Trophoblast cell (in vitro differentiated cells and primary cell): Measurements from ENCODE around the gene ASB4.

Source experiments
- DNase-seq, 2 donors: peaks; one replicate each; pipeline ENCODE4 v3.0.0-alpha.2; 2016
- H2AFZ ChIP-seq: 2 replicates; pipeline ENCODE4 v1.6.1; 2013; ENCODE audit warnings: low read length, moderate library complexity, mild to moderate bottlenecking; ENCODE audit not compliant: insufficient read depth, poor library complexity
- H2AK5ac ChIP-seq: 2 replicates; pipeline ENCODE4 v1.6.1; 2013; ENCODE audit warnings: mild to moderate bottlenecking, low read length
- H2BK120ac ChIP-seq: 2 replicates; pipeline ENCODE4 v1.6.1; 2013; ENCODE audit warnings: low read length, mild to moderate bottlenecking, moderate library complexity; ENCODE audit not compliant: insufficient read depth, poor library complexity
- H2BK12ac ChIP-seq: 2 replicates; pipeline ENCODE4 v1.6.1; 2013; ENCODE audit warnings: mild to moderate bottlenecking, low read length, moderate library complexity
- H2BK5ac ChIP-seq: 2 replicates; pipeline ENCODE4 v1.6.1; 2013; ENCODE audit warnings: low read length, low read depth, moderate library complexity, mild to moderate bottlenecking; ENCODE audit not compliant: poor library complexity
- H3K14ac ChIP-seq: 2 replicates; pipeline ENCODE4 v1.6.1; 2013; ENCODE audit warnings: mild to moderate bottlenecking, low read length
- H3K18ac ChIP-seq: 2 replicates; pipeline ENCODE4 v1.6.1; 2013; ENCODE audit warnings: mild to moderate bottlenecking, low read length
- H3K23ac ChIP-seq: 2 replicates; pipeline ENCODE4 v1.6.1; 2013; ENCODE audit warnings: low read length
- H3K27ac ChIP-seq: 2 replicates; pipeline ENCODE4 v1.5.1; 2013; ENCODE audit warnings: low read depth, mild to moderate bottlenecking, inconsistent platforms, low read length, moderate library complexity
- H3K27me3 ChIP-seq: 2 replicates; pipeline ENCODE4 v1.6.1; 2013; ENCODE audit warnings: inconsistent platforms, mild to moderate bottlenecking, low read length, moderate library complexity; ENCODE audit not compliant: insufficient read depth
- H3K36me3 ChIP-seq, 2 experiments: 1 replicate in 1 of 2; 2 replicates in 1 of 2; pipeline ENCODE4 v1.6.1; 2013; ENCODE audit warnings: low read length in 2 of 2, mild to moderate bottlenecking in 2 of 2, moderate library complexity in 1 of 2; ENCODE audit not compliant: insufficient read depth in 2 of 2, control insufficient read depth in 1 of 2
- H3K4ac ChIP-seq: 2 replicates; pipeline ENCODE4 v1.6.1; 2013; ENCODE audit warnings: low read depth, mild to moderate bottlenecking, low read length, moderate library complexity
- H3K4me1 ChIP-seq, 2 experiments: 1 replicate in 1 of 2; 2 replicates in 1 of 2; pipeline ENCODE4 v1.6.1; 2013; ENCODE audit warnings: low read length in 2 of 2, mild to moderate bottlenecking in 2 of 2, moderate library complexity in 1 of 2; ENCODE audit not compliant: insufficient read depth in 2 of 2, control insufficient read depth in 1 of 2
- H3K4me2 ChIP-seq: 2 replicates; pipeline ENCODE4 v1.6.1; 2013; ENCODE audit warnings: inconsistent platforms, mild to moderate bottlenecking, low read length, moderate library complexity
- H3K4me3 ChIP-seq: 2 replicates; pipeline ENCODE4 v1.5.1; 2013; ENCODE audit warnings: mild to moderate bottlenecking, low read depth, low read length, inconsistent platforms
- H3K79me1 ChIP-seq: one replicate; pipeline ENCODE4 v1.6.1; 2013; ENCODE audit warnings: low read length
- H3K79me2 ChIP-seq: 2 replicates; pipeline ENCODE4 v1.6.1; 2013; ENCODE audit warnings: low read length, mild to moderate bottlenecking; ENCODE audit not compliant: control insufficient read depth, insufficient read depth, poor library complexity
- H3K9ac ChIP-seq: 2 replicates; pipeline ENCODE4 v1.6.1; 2013; ENCODE audit warnings: mild to moderate bottlenecking, low read length
- H3K9me3 ChIP-seq: 2 replicates; pipeline ENCODE4 v1.6.1; 2013; ENCODE audit warnings: low read depth, mild to moderate bottlenecking, control low read depth, inconsistent platforms, low read length; ENCODE audit not compliant: insufficient read depth
- H4K12ac ChIP-seq: 2 replicates; pipeline ENCODE4 v1.6.1; 2013; ENCODE audit warnings: low read depth, mild to moderate bottlenecking, low read length, moderate library complexity
- H4K8ac ChIP-seq: 2 replicates; pipeline ENCODE4 v1.6.1; 2013; ENCODE audit warnings: low read depth, mild to moderate bottlenecking, low read length, moderate library complexity
- H4K91ac ChIP-seq: one replicate; pipeline ENCODE4 v1.6.1; 2013; ENCODE audit warnings: low read depth, mild to moderate bottlenecking, low read length, moderate library complexity
- WGBS: extraction: QIAGEN DNeasy Blood & Tissue Kit; methylation state at CpG from one replicate; pipeline ENCODE4 v1.1.7; 2013; ENCODE audit warnings: missing lambda C conversion rate; ENCODE audit not compliant: insufficient read length, insufficient coverage; ENCODE audit errors: extremely low coverage; 5-methylcytosine and 5-hydroxymethylcytosine counted together

ASB4 gene

GRCh38 chr7:95586951-95587301 lies 101.2 kb downstream of the ASB4 start:
- Histone ChIP-seq H3K36me3 (no peaks in the 10 kb centered on the region), H2AK5ac (no peak overlapping the region), H2BK12ac (no peak overlapping the region), H2AFZ (no peak overlapping the region), H4K8ac (no peak overlapping the region), H3K4ac (no peak overlapping the region), H4K91ac (no peak overlapping the region), H2BK120ac (no peak overlapping the region), H3K9ac (no peak overlapping the region), H2BK5ac (no peak overlapping the region), H3K4me1 (no peaks in the 10 kb centered on the region), H4K12ac (no peak overlapping the region), H3K79me2 (no peaks in the 10 kb centered on the region), H3K4me3 (no peak overlapping the region), H3K18ac (no peak overlapping the region), H3K14ac (no peak overlapping the region), H3K4me2 (no peak overlapping the region), H3K79me1 (no peaks in the 10 kb centered on the region), H3K9me3 (no peaks in the 10 kb centered on the region), H3K27ac (no peak overlapping the region), H3K23ac (no peak overlapping the region), H3K27me3 (no peaks in the 10 kb centered on the region)
- no CpG with 5 or more reads among the region's 3 CpGs for WGBS
- DNase-seq, result no peak

DNA sequence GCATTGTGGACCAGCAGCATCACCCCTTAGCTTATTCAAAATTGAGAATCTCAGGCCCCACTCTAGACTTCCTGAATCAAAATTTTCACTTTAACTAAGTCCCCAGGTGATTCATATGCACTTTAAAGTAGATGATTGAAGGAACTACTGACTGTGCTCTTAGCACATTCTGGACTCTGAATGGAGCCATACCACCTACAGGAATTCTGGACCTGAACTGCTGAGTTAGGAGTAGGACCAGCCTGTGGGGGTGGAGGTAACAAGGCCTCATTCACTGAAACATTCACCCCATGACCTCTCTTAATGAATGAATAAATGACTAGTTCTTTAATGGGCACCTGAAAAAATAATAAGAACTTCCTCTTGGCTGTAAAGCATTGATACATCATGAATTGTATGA lies 103.3 kb downstream of the ASB4 start:
- no peak overlapping the region for H3K4ac ChIP-seq
- no peak overlapping the region for H2BK5ac ChIP-seq
- H2BK12ac ChIP-seq, result no peak overlapping the region
- H4K12ac ChIP-seq, result no peak overlapping the region
- H3K9ac ChIP-seq, result no peak overlapping the region
- no peaks in the 10 kb centered on the region for H3K4me1 ChIP-seq
- no peak overlapping the region for H2AFZ ChIP-seq
- no peak overlapping the region for H3K27ac ChIP-seq
- H3K4me2 ChIP-seq, result no peak overlapping the region
- no peaks in the 10 kb centered on the region for H3K27me3 ChIP-seq
- DNase-seq, result no peak
- no peak overlapping the region for H3K4me3 ChIP-seq
- no peaks in the 10 kb centered on the region for H3K79me2 ChIP-seq
- H3K36me3 ChIP-seq, result no peaks in the 10 kb centered on the region
- H3K79me1 ChIP-seq, result no peaks in the 10 kb centered on the region
- no peak overlapping the region for H4K8ac ChIP-seq
- H3K18ac ChIP-seq, result no peak overlapping the region
- no peak overlapping the region for H4K91ac ChIP-seq
- H3K14ac ChIP-seq, result no peak overlapping the region
- H2BK120ac ChIP-seq, result no peak overlapping the region
- H3K23ac ChIP-seq, result no peak overlapping the region
- H2AK5ac ChIP-seq, result no peak overlapping the region
- H3K9me3 ChIP-seq, result no peaks in the 10 kb centered on the region

DNA sequence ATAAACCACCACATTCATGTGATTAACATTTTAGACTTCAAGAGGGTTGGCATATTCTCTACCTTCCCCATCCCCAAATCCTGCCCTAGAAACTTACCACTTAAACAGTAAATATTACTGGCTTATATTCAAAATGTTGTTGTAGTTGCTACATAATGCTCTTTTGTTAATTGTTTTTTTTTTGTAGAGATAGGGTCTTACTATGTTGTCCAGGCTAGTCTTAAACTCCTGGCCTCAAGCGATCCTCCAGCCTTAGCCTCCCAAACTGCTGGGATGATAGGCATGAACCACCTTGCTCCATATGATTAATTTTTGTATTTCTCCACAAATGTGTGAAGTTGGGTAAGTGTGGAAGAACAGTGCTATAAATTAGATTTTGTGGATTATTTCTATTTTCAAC lies 104.0 kb downstream of the ASB4 start:
- WGBS, result no CpG with 5 or more reads among the region's 1 CpG
- H3K27me3 ChIP-seq, result no peaks in the 10 kb centered on the region
- no peak overlapping the region for H4K91ac ChIP-seq
- H3K4me2 ChIP-seq, result no peak overlapping the region
- H3K9ac ChIP-seq, result no peak overlapping the region
- no peaks in the 10 kb centered on the region for H3K36me3 ChIP-seq
- H3K79me2 ChIP-seq, result no peaks in the 10 kb centered on the region
- no peak overlapping the region for H3K27ac ChIP-seq
- no peaks in the 10 kb centered on the region for H3K4me1 ChIP-seq
- H2BK12ac ChIP-seq, result no peak overlapping the region
- no peak overlapping the region for H4K12ac ChIP-seq
- H3K4me3 ChIP-seq, result no peak overlapping the region
- H4K8ac ChIP-seq, result no peak overlapping the region
- H3K4ac ChIP-seq, result no peak overlapping the region
- H3K9me3 ChIP-seq, result no peaks in the 10 kb centered on the region
- H3K18ac ChIP-seq, result no peak overlapping the region
- H3K79me1 ChIP-seq, result no peaks in the 10 kb centered on the region
- no peak overlapping the region for H3K14ac ChIP-seq
- H2AK5ac ChIP-seq, result no peak overlapping the region
- H2BK120ac ChIP-seq, result no peak overlapping the region
- H2BK5ac ChIP-seq, result no peak overlapping the region
- no peak overlapping the region for H2AFZ ChIP-seq
- DNase-seq, result no peak
- no peak overlapping the region for H3K23ac ChIP-seq
